Measurements from ENCODE around the gene HPD. TPM values are rescaled to one million over a fixed set of nuclear protein-coding genes. Genes with fewer than 3 reads are reported as not detected.
"Not testable (repeated sequence)": the region's sequence is repeated elsewhere in the genome, so short reads cannot be mapped to it uniquely, and the experiment has no call there.

HPD gene
- total RNA-seq, 1 donor from 2014 or later = not detected

DNA sequence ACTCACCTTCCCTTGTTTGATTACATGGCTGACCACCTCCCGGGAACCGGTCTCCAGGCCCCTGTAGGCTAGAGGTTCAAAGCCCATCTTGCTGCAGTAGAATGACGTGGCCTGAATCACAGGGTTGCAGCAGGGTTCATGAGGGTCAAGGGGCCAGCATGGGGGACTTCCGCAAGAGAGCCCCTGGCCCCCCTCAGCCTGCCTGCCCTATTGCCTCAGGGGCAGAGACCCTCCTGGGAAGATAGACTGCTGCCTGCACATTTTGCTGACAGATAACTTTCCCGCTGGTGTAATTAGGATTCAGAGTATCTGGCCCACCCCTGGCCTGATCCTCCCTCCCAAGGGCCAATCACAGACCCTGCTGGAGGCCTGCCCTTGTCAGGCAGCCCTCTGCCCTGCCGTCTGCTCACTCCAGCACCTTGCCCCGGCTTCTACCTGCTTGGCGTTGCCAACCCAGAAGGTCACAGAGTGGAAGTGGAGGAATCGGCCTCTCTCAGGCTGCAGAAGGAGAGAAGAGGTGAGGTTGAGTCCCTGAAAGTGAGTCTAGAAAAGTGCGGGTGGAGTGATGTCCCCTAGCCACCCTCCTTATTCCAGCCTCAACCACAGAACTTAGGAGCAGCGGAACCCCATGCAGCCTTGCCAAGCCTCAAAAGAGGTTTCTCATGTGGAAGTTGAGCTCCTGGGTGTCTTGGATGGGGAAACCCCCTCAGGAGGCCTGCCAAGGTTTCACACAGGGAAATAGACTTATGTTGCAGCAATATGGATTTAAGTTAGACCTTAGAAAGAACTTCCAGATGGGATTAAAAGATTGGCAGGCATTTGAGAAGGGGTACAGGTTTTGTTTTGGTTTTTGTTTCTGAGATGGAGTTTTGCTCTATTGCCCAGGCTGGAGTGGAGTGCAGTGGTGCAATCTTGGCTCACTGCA is 1.1 kb downstream of the HPD start:
- DNase-seq (ENCODE audit: low spot score) = no peak
- H3K27ac Mint-ChIP-seq = no peak overlapping the region
- H3K4me1 Mint-ChIP-seq (ENCODE audit: low read depth) = no peaks in the 10 kb centered on the region
- no peaks in the 10 kb centered on the region for H3K9me3 Mint-ChIP-seq
- H3K27me3 Mint-ChIP-seq (ENCODE audit: insufficient read depth) = no peaks in the 10 kb centered on the region
- H3K4me3 Mint-ChIP-seq = no peak overlapping the region
- no peaks in the 10 kb centered on the region for H3K36me3 Mint-ChIP-seq (ENCODE audit: low read depth)
- intact Hi-C loops (cut with micrococcal nuclease) = no loop called here

DNA sequence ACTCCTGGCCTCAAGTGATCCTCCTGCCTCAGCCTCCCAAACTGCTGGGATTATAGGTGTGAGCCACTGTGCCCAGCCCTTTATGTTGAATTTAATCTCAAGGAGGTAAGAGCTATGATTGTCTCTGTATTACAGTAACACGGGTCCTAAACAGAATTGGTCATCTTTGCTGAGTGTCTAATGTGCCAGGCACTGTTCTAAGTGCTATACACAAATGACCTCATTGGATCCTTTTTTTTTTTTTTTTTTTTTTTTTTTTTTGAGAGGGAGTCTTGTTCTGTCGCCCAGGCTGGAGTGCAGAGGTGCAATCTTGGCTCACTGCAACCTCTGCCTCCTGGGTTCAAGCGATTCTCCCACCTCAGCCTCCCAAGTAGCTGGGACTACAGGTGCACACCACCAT is 6.3 kb downstream of the HPD start:
- H3K27me3 Mint-ChIP-seq (ENCODE audit: insufficient read depth); H3K36me3 Mint-ChIP-seq (ENCODE audit: low read depth); DNase-seq (ENCODE audit: low spot score); H3K9me3 Mint-ChIP-seq; H3K27ac Mint-ChIP-seq; H3K4me3 Mint-ChIP-seq; H3K4me1 Mint-ChIP-seq (ENCODE audit: low read depth); intact Hi-C loops (cut with micrococcal nuclease): not testable (repeated sequence)

DNA sequence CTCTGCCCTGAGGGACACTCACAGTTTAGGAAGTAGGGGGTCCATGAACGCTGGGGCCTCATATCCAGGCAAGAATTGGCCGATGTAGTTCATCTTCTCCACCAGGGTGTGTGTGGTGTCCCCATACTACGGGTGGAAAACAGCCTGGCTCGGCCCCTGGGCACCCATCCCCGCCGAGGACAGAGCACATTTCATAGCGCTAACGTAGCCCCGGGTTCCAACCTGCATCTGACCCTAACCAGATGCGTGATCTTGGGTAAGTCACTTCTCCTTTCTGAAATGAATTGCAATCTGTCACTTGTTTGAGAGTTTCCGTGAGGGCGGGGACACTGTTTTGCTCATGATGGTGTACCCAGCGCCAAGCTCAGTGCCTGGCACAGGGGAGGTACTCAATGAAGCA is 9.0 kb downstream of the HPD start:
- Mint-ChIP-seq H3K4me3 (no peak overlapping the region), H3K9me3 (no peaks in the 10 kb centered on the region), H3K4me1 (ENCODE audit: low read depth) (no peaks in the 10 kb centered on the region), H3K27ac (no peak overlapping the region), H3K36me3 (ENCODE audit: low read depth) (no peaks in the 10 kb centered on the region), H3K27me3 (ENCODE audit: insufficient read depth) (no peaks in the 10 kb centered on the region)
- DNase-seq (ENCODE audit: low spot score) = no peak
- intact Hi-C loops (cut with micrococcal nuclease) = no loop called here

DNA sequence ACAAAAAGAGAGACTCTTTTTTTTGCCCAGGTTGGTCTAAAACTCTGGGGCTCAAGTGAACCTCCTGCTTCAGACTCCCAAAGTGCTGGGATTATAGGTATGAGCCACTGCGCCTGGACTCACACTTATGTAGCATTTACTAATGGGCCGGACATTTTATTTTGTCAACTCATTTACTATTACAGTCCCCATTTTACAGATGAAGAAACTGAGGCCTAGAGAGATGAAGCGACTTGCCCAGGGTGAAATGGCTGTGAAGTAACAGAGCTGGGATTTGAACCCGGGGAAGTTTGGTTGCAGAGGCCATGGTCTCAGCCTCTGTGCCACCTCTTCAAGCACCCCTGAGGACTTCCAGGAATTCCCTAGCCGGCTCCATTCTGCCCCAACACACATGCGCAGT is 9.4 kb downstream of the HPD start:
- Mint-ChIP-seq H3K27ac (no peak overlapping the region), H3K9me3 (no peaks in the 10 kb centered on the region), H3K4me1 (ENCODE audit: low read depth) (no peaks in the 10 kb centered on the region), H3K4me3 (no peak overlapping the region), H3K36me3 (ENCODE audit: low read depth) (no peaks in the 10 kb centered on the region), H3K27me3 (ENCODE audit: insufficient read depth) (no peaks in the 10 kb centered on the region)
- no peak for DNase-seq (ENCODE audit: low spot score)
- intact Hi-C loops (cut with micrococcal nuclease) = no loop called here

DNA sequence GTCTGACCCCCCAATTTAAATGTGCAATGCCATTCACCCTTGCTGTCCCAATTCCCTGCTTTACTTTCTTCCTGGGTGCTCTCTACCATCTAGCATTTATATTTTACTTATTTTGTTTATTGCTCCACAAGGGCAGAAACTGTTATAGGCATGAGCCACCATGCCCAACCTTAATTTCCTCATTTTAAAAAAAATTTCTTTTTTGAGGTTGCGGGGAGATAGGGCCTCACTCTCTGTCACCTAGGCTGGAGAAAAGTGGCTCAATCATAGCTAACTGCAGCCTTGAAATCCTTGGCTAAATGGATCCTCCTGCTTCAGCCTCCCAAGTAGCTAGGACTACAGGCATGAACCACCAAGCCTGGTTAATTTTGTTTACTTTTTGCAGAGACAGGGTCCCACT is 13.0 kb downstream of the HPD start:
- no peaks in the 10 kb centered on the region for H3K9me3 Mint-ChIP-seq
- intact Hi-C loops (cut with micrococcal nuclease) = no loop called here
- H3K27ac Mint-ChIP-seq = no peak overlapping the region
- DNase-seq (ENCODE audit: low spot score) = no peak
- peaks cover 2% of the 10 kb centered on the region for H3K27me3 Mint-ChIP-seq (ENCODE audit: insufficient read depth)
- no peaks in the 10 kb centered on the region for H3K4me1 Mint-ChIP-seq (ENCODE audit: low read depth)
- no peak overlapping the region for H3K4me3 Mint-ChIP-seq
- H3K36me3 Mint-ChIP-seq (ENCODE audit: low read depth) = no peaks in the 10 kb centered on the region

DNA sequence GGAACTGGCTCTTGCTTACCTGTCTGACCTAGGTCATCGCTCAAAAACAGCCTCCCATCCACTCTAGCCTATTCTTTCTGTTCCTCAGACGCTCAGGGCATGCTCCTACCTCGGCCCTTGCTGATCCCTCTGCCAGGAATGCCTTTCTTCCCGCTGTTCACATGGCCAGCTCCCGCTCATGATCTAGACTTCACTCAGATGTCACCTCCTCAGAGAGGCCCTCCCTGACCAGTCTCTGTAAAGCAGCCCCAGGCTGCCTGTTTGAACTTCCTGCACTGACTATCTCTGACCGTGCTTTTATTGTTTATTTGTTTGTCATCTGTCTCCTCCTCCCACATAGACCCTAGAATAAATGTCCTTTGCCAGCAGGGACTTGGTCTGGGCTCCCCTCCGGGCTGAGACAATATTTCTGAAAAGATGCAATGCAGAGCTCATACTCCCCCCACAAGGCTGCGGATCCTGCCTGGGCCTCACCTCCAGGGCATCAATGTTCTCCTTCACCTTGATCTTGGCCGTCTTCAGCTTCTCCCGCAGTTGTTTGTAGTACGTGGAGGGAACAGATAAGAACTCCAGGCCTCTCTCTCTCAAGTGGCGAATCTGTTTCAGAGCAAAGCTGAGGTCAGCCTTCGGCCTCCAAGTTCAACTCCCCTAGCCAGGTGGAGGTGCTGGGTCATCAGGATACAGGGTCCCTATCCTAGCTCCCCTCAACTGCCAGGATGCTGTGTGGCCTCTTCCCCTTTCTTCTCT is 15.2 kb downstream of the HPD start:
- no peaks in the 10 kb centered on the region for H3K9me3 Mint-ChIP-seq
- intact Hi-C loops (cut with micrococcal nuclease) = no loop called here
- no peak overlapping the region for H3K27ac Mint-ChIP-seq
- peaks cover 4% of the 10 kb centered on the region for H3K27me3 Mint-ChIP-seq (ENCODE audit: insufficient read depth)
- DNase-seq (ENCODE audit: low spot score) = no peak
- H3K36me3 Mint-ChIP-seq (ENCODE audit: low read depth) = no peaks in the 10 kb centered on the region
- H3K4me1 Mint-ChIP-seq (ENCODE audit: low read depth) = peaks cover 16% of the 10 kb centered on the region
- no peak overlapping the region for H3K4me3 Mint-ChIP-seq

DNA sequence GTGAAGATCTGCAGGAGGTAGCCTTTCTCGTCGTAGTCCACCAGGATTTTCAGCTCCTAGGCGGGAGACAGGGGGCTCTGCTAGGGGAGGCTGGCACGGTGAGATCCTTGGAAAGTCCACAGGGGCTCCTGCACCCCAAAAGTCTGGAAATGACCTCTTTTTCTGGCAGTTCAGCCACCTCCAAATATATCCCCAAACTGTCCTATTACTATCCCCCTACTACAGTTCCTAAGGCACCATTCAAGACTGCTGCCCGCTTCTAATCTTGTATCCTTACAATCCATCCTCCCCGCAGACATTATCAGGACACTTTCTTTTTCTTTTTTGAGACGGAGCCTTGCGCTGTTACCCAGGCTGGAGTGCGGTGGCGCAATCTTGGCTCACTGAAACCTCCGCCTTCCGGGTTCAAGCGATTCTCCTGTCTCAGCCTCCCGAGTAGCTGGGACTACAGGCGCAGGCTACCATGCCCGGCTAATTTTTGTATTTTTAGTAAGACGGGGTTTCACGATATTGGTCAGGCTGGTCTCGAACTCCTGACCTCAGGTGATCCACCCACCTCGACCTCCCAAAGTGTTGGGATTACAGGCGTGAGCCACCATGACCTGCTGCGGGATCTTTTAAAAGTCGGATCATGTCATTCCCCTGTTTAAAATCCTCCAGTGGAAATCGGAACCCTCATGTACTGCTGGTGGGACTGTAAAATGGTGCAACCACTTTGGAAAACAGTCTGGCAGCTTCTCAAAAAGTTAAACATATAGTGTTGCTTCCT is 18.5 kb downstream of the HPD start:
- intact Hi-C loops (cut with micrococcal nuclease) = loop anchor here (1.0 to 2.0 kb wide), 7 partner anchors 28 to 214 kb away; partner anchors contain the start of genes CFAP251, ORAI1, PSMD9 and TMEM120B
- Mint-ChIP-seq H3K36me3 (ENCODE audit: low read depth) (no peaks in the 10 kb centered on the region), H3K9me3 (no peaks in the 10 kb centered on the region), H3K27ac (peak overlapping the region; percentile 79), H3K4me1 (ENCODE audit: low read depth) (peaks cover 16% of the 10 kb centered on the region), H3K27me3 (ENCODE audit: insufficient read depth) (peaks cover 4% of the 10 kb centered on the region), H3K4me3 (peak overlapping the region; percentile 95)
- no peak for DNase-seq (ENCODE audit: low spot score)

DNA sequence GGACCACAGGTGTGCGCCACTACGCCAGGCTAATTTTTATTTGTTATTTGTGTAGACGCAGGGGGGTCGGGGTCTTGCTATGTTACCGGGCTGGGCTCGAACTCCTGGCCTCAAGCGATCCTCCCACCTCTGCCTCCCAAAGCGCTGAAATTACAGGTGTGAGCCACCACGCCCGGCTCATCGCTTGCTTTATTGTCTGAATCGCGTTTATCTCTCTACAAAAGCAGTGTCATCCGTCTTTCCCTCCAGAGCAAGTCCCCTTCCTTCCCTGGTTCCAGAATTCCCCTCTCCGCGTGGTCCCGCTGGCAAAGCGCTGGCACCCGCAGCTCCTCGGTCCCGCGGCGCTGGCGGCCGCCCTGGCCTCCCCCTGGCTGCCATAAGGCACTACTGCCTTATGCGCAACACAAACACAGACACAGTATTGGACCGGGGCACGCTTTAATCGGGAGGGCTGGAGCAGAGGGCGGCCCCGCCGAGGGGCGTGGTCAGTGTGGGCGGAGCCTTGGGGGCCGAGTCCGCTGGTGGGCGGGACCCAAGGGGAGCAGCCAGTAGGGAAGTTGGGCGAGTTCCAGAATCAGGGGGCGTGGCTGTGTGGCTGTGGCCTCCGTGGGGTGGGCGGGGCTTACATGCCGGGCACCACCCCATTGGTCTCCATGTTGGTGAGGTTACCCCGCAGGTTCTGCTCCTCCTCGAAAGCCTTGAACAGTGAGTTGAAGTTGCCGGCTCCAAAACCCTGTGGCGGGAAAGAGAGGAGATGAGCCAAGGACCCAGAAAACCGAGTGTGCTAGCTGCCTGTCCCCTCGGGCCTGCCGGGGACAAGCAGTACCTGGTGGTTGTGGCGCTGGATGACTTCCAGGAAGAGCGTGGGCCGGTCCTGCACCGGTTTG is 19.3 kb downstream of the HPD start:
- Mint-ChIP-seq H3K9me3 (no peaks in the 10 kb centered on the region), H3K27ac (peak overlapping the region; percentile 79), H3K36me3 (ENCODE audit: low read depth) (no peaks in the 10 kb centered on the region), H3K27me3 (ENCODE audit: insufficient read depth) (peaks cover 4% of the 10 kb centered on the region), H3K4me1 (ENCODE audit: low read depth) (peaks cover 16% of the 10 kb centered on the region), H3K4me3 (peak overlapping the region; percentile 95)
- intact Hi-C loops (cut with micrococcal nuclease) = loop anchor here (1.0 to 2.0 kb wide), 7 partner anchors 27 to 213 kb away; partner anchors contain the start of genes CFAP251, ORAI1, PSMD9 and TMEM120B
- DNase-seq (ENCODE audit: low spot score) = peak; percentile 99

DNA sequence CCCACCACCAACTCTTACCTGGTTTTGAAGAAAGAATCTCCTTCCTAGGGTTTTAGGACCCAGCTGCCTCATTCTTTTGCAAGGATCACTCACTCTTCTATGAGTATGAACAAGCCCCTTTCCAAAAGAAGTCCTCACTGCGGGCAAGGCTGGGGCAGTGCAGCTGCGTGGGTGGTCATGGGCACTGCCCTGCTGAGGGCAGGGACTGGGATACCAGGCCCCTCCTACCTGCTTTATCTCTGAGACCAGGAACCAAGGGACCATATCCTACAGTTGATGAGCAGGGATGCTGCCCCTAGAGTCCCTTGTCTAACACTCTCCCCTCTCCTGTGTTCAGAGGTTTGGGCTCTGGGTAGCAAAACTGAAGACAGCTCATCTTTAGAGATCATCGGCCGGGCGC is 20.5 kb downstream of the HPD start:
- no peak overlapping the region for H3K27ac Mint-ChIP-seq
- H3K4me3 Mint-ChIP-seq = no peak overlapping the region
- intact Hi-C loops (cut with micrococcal nuclease) = loop anchor here (2.0 kb wide), 1 partner anchor 35 kb away; no protein-coding TSS in a partner anchor
- peaks cover 16% of the 10 kb centered on the region for H3K4me1 Mint-ChIP-seq (ENCODE audit: low read depth)
- no peaks in the 10 kb centered on the region for H3K36me3 Mint-ChIP-seq (ENCODE audit: low read depth)
- H3K27me3 Mint-ChIP-seq (ENCODE audit: insufficient read depth) = peaks cover 2% of the 10 kb centered on the region
- no peak for DNase-seq (ENCODE audit: low spot score)
- no peaks in the 10 kb centered on the region for H3K9me3 Mint-ChIP-seq

DNA sequence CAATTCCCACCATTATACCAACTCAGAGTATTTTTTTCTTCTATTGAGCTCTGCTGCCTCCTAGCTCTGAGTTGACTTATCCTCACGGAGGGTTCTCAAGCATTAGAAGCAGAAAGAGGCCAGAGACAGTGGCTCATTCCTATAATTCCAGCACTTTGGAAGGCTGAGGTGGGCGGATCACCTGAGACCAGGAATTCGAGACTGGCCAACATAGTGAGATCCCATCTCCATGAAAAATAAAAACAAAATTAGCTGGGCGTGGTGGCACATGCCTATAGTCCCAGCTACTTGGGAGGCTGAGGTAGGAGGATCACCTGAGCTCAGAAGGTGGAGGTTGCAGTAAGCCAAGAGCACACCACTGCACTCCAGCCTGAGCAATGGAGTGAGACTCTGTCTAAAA is 21.0 kb downstream of the HPD start:
- Mint-ChIP-seq H3K9me3 (no peaks in the 10 kb centered on the region), H3K27ac (no peak overlapping the region), H3K36me3 (ENCODE audit: low read depth) (no peaks in the 10 kb centered on the region), H3K27me3 (ENCODE audit: insufficient read depth) (peaks cover 2% of the 10 kb centered on the region), H3K4me3 (no peak overlapping the region), H3K4me1 (ENCODE audit: low read depth) (peaks cover 16% of the 10 kb centered on the region)
- intact Hi-C loops (cut with micrococcal nuclease) = loop anchor here (2.0 kb wide), 1 partner anchor 35 kb away; no protein-coding TSS in a partner anchor
- no peak for DNase-seq (ENCODE audit: low spot score)

DNA sequence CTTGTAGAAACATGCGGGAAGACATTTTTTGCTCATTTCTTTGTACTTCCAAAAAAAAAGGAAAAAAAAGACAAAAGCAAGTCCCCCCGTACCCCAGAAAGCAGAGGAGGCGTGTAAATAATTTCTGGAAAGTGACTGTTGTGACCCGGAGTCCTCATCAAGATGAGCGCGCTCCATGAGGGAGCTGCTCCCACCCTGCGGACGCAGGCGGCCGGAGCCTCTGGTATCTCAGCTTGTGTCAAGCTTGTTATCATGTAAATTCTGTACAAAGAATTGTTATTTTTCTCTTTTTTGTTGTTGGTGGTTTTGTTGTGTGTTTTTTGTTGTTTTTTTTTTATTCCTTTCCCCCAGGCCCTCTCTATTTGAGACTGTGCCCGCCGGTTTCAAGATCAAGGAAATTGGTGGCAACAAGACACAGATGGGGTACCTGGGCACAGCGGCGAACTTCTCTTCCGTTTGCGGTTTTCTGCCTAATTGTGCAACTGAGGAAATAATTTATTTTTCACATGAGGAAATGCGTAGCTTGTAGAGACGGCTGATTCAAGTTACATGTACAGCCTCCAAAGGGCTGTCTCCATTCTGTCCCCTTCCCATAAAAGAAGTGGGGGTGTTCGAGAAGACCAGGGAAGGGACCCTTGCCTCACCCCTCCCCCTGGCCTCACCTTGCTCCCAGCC is 27.0 kb downstream of the HPD start:
- Mint-ChIP-seq H3K27ac (peak overlapping the region; percentile 12), H3K4me1 (ENCODE audit: low read depth) (no peaks in the 10 kb centered on the region), H3K27me3 (ENCODE audit: insufficient read depth) (no peaks in the 10 kb centered on the region), H3K4me3 (no peak overlapping the region), H3K9me3 (no peaks in the 10 kb centered on the region), H3K36me3 (ENCODE audit: low read depth) (peaks cover 36% of the 10 kb centered on the region)
- DNase-seq (ENCODE audit: low spot score) = no peak
- intact Hi-C loops (cut with micrococcal nuclease) = no loop called here

Data from activated T-helper 1 cell treated with anti-CD3 and anti-CD28 coated beads, Interleukin-12 subunit alpha, Interleukin-12 subunit beta, Interleukin-2, Interleukin-4 antibody, amounts not matched to agents 30 ng/mL and 10 ng/mL and 1 ng/mL, durations not matched to agents 14 hours and 24 hours and 36 hours (primary cell).